Stomach (tissue), 4 donors: ENCODE data around the gene C21orf58.

Experiments
- EP300 ChIP-seq: sonication (generic); formaldehyde crosslinking; IDR thresholded peaks from one replicate; pipeline ENCODE4 v1.6.1; 2017; ENCODE audit warnings: antibody characterized with exemption
- POLR2A ChIP-seq, 4 donors: fragments of 450-650 bp; IDR thresholded peaks; one replicate each; pipeline ENCODE4 v1.6.1; 2016; ENCODE audit warnings: antibody characterized with exemption in 4 of 4, control low read depth in 2 of 4, mild to moderate bottlenecking in 1 of 4, moderate library complexity in 1 of 4
- TF ChIP-seq, protein P1 (sequence below), 7 experiments: fragments of 450-650 bp in 4 of 7; fragments of 200-600 bp in 3 of 7; sonication (generic) in 3 of 7; IDR thresholded peaks; one replicate each; pipeline ENCODE4 v1.5.1; 2016 to 2019; ENCODE audit warnings: antibody characterized with exemption in 7 of 7, control low read depth in 2 of 7, mild to moderate bottlenecking in 1 of 7

DNA sequence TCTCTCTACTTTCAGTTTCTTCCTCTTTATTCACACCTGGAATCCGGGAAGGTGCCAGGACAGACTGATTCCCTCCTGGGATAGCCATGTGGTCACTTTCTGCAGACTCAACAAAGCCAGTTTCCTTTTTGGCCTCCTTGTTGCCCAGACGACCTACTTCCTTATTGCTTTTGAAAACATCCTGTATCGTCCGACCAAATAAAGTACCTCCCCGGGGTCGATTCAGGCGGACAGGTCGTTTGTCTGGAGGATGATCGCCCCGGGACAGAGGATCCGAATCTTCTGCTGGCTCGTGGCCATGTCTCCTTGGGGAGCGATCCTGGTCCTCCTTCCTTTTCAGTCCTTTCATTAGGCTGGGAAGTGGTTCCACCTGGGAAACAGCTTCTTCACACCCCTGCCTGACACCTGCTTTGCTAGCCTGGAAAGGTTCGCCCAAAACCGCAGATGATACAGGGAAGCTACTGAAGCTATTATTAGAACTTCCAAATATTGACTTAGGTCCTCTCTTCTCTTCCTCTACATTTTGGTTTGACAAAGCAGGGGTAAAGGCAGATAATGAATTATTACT lies 39.5 kb downstream of the C21orf58 start:
- TF ChIP-seq, protein P1, sequence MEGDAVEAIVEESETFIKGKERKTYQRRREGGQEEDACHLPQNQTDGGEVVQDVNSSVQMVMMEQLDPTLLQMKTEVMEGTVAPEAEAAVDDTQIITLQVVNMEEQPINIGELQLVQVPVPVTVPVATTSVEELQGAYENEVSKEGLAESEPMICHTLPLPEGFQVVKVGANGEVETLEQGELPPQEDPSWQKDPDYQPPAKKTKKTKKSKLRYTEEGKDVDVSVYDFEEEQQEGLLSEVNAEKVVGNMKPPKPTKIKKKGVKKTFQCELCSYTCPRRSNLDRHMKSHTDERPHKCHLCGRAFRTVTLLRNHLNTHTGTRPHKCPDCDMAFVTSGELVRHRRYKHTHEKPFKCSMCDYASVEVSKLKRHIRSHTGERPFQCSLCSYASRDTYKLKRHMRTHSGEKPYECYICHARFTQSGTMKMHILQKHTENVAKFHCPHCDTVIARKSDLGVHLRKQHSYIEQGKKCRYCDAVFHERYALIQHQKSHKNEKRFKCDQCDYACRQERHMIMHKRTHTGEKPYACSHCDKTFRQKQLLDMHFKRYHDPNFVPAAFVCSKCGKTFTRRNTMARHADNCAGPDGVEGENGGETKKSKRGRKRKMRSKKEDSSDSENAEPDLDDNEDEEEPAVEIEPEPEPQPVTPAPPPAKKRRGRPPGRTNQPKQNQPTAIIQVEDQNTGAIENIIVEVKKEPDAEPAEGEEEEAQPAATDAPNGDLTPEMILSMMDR (IDR thresholded peaks at IDR 0.05), result no peak
- no peak for TF ChIP-seq POLR2A (IDR thresholded peaks at IDR 0.05)
- TF ChIP-seq EP300, result no peak
